ENCODE results near the gene ZMYND8.
A peak's percentile ranks its signal among the peaks of the same experiment; 100 is the strongest.

The ZMYND8 gene

GRCh38 chr20:47335251-47336128 lies 21.0 kb downstream of the ZMYND8 start:
- ChIA-PET POLR2A (no interaction called here), CTCF (interaction anchor here (0.8 kb wide), 1 partner anchor 48 kb away, joined by 3 read pairs; no protein-coding TSS in a partner anchor)
- H3K27ac ChIP-seq (ENCODE audit: extremely low read depth, low read depth, low read length) = no peak overlapping the region
- H3K9me3 ChIP-seq (ENCODE audit: control insufficient read depth, insufficient read depth, low read depth, low read length) = no peaks in the 10 kb centered on the region
- 0 out of 2 replicates have a peak, but pooled peaks cover 2% of the 10 kb centered on the region for H3K4me1 ChIP-seq (ENCODE audit: control insufficient read depth, insufficient read depth, low read length)
- no peak for TF ChIP-seq ZNF423 (tag by site-specific recombination; IDR thresholded peaks at IDR 0.05)
- TF ChIP-seq ZNF174 (tag by site-specific recombination; IDR thresholded peaks at IDR 0.05) = no peak
- peaks cover 7 to 24% of the 10 kb centered on the region in 2 experiments; a peak in 2 of 3 replicates for H3K36me3 ChIP-seq (ENCODE audit: control insufficient read depth in 2 of 2, insufficient read depth in 1 of 2, low read length in 2 of 2)
- H3K4me3 ChIP-seq (ENCODE audit: low read depth, low read length) = no peak overlapping the region

- CTCF ChIA-PET = interaction anchor here (0.6 to 0.7 kb wide), 2 partner anchors 13 to 54 kb away, joined by 4 read pairs; no protein-coding TSS in a partner anchor
- H3K27ac ChIP-seq (ENCODE audit: extremely low read depth, low read depth, low read length) = no peak overlapping the region
- H3K36me3 ChIP-seq (ENCODE audit: control insufficient read depth in 2 of 2, insufficient read depth in 1 of 2, low read length in 2 of 2) = peaks cover 7 to 19% of the 10 kb centered on the region in 2 experiments; a peak in 2 of 3 replicates
- POLR2A ChIA-PET = interaction anchor here (0.7 kb wide), 1 partner anchor 22 kb away, joined by 3 read pairs; no protein-coding TSS in a partner anchor
- H3K9me3 ChIP-seq (ENCODE audit: control insufficient read depth, insufficient read depth, low read depth, low read length) = no peaks in the 10 kb centered on the region
- H3K4me3 ChIP-seq (ENCODE audit: low read depth, low read length) = no peak overlapping the region
- H3K4me1 ChIP-seq (ENCODE audit: control insufficient read depth, insufficient read depth, low read length) = 0 out of 2 replicates have a peak, but pooled peaks cover 2% of the 10 kb centered on the region
- TF ChIP-seq GLI2 (tag by site-specific recombination; IDR thresholded peaks at IDR 0.05; ENCODE audit: borderline replicate concordance, low read depth) = no peak
- TF ChIP-seq PRDM2 (tag by site-specific recombination; IDR thresholded peaks at IDR 0.05; ENCODE audit: borderline replicate concordance) = no peak
- no peak for TF ChIP-seq ZNF146 (tag by site-specific recombination; IDR thresholded peaks at IDR 0.05)
- TF ChIP-seq ZFP69B (tag by site-specific recombination; IDR thresholded peaks at IDR 0.05) = no peak
- no peak for TF ChIP-seq ZNF645 (tag by site-specific recombination; IDR thresholded peaks at IDR 0.05)
- no peak for TF ChIP-seq ZFHX2 (tag by site-specific recombination; conservative IDR thresholded peaks at IDR 0.05)
- TF ChIP-seq ZNF366 (tag by site-specific recombination; conservative IDR thresholded peaks at IDR 0.05) = peak; percentile 19; the same call in 1 of the 2 replicates
- no peak for TF ChIP-seq ZNF24 (tag by site-specific recombination; IDR thresholded peaks at IDR 0.05)
- TF ChIP-seq SP7 (tag by site-specific recombination; IDR thresholded peaks at IDR 0.05) = 0 out of 2 replicates have a peak, but pooled peaks have one; percentile 18
- no peak for TF ChIP-seq ZBTB48 (tag by site-specific recombination; IDR thresholded peaks at IDR 0.05)
- TF ChIP-seq ZNF184 (tag by site-specific recombination; IDR thresholded peaks at IDR 0.05) = 0 out of 2 replicates have a peak, but pooled peaks have one; percentile 19
- no peak for TF ChIP-seq ZNF580 (tag by site-specific recombination; IDR thresholded peaks at IDR 0.05)
- no peak for TF ChIP-seq ZNF394 (tag by site-specific recombination; IDR thresholded peaks at IDR 0.05; ENCODE audit: borderline replicate concordance)
- no peak for TF ChIP-seq ZNF324 (tag by site-specific recombination; IDR thresholded peaks at IDR 0.05)
- TF ChIP-seq ATF2 (tag by site-specific recombination; IDR thresholded peaks at IDR 0.05; ENCODE audit: low read depth) = no peak
- TF ChIP-seq BCL6B (tag by site-specific recombination; IDR thresholded peaks at IDR 0.05) = no peak
- no peak for TF ChIP-seq KLF8 (tag by site-specific recombination; IDR thresholded peaks at IDR 0.05)
- no peak for TF ChIP-seq PBX3 (CRISPR knock-in tag; IDR thresholded peaks at IDR 0.05)
- TF ChIP-seq ZXDB (tag by site-specific recombination; IDR thresholded peaks at IDR 0.05) = no peak
Observed at GRCh38 chr20:47334022-47334551, 22.4 kb downstream of the ZMYND8 start.

Measured in HEK293 (cell line).